ENCODE measurements around the gene HS3ST6. TPM values are rescaled to one million over a fixed set of nuclear protein-coding genes. Genes with fewer than 3 reads are reported as not detected.

The HS3ST6 gene
- total and polyA plus RNA-seq, 2 experiments from 2014 or later: not detected

DNA sequence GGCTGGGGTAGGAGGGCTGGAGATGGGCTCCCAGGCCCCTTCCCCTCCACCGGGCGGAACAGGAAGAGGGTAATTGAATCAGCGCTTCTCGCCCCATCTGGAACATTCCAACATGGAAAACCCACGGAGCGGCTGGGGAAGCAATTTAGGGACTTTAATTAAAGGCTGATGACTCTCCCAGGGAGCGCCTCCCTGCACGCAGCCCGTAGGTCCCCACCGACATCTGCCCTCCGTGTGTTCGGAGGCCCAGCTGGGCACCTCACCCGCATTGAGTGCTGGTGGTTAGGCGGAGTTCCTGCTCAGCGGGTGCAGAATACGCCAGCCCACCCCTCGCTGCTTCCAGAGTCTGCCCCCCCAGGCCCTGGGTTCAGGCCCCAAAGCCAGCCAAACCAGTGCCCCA is 10.0 kb downstream of the HS3ST6 start:
- DNase-seq: no peak
- Histone ChIP-seq H4K20me1 (ENCODE audit: insufficient read depth) (no peaks in the 10 kb centered on the region), H3K27me3 (replicated peaks; ENCODE audit: insufficient read depth) (peaks cover 30% of the 10 kb centered on the region), H3K9me3 (ENCODE audit: low read depth) (no peaks in the 10 kb centered on the region), H3K9ac (no peak overlapping the region), H3K4me2 (ENCODE audit: unreplicated experiment) (no peak overlapping the region), H3F3A (ENCODE audit: insufficient read depth) (no peaks in the 10 kb centered on the region), H3K9me2 (ENCODE audit: insufficient read depth) (no peaks in the 10 kb centered on the region), H3K36me3 (ENCODE audit: low read depth) (no peaks in the 10 kb centered on the region), H2AFZ (no peak overlapping the region), H3K79me2 (ENCODE audit: insufficient read depth) (no peaks in the 10 kb centered on the region), H3K27ac (no peak overlapping the region), H3K4me1 (ENCODE audit: insufficient read depth) (no peaks in the 10 kb centered on the region), H3K4me3 (no peak overlapping the region)
- WGBS, 2 experiments (ENCODE audit: low coverage in 1 of 2, low lambda C conversion rate in 2 of 2, missing lambda C conversion rate in 2 of 2): 48 to 53% methylated on average over 12 to 16 of the region's 17 CpGs
- in situ Hi-C loops (cut with MboI): no loop called here
- no peak for TF ChIP-seq EZH2phosphoT487 (IDR thresholded peaks at IDR 0.05; ENCODE audit: insufficient read depth, low read depth)

- Histone ChIP-seq H3K36me3 (ENCODE audit: low read depth) (no peaks in the 10 kb centered on the region), H3K4me3 (no peak overlapping the region), H3F3A (ENCODE audit: insufficient read depth) (no peaks in the 10 kb centered on the region), H3K79me2 (ENCODE audit: insufficient read depth) (no peaks in the 10 kb centered on the region), H2AFZ (no peak overlapping the region), H3K9me3 (ENCODE audit: low read depth) (no peaks in the 10 kb centered on the region), H3K9me2 (ENCODE audit: insufficient read depth) (no peaks in the 10 kb centered on the region), H3K9ac (no peak overlapping the region), H3K27me3 (replicated peaks; ENCODE audit: insufficient read depth) (peaks cover 34% of the 10 kb centered on the region), H3K4me2 (ENCODE audit: unreplicated experiment) (no peak overlapping the region), H3K4me1 (ENCODE audit: insufficient read depth) (no peaks in the 10 kb centered on the region), H4K20me1 (ENCODE audit: insufficient read depth) (no peaks in the 10 kb centered on the region), H3K27ac (no peak overlapping the region)
- DNase-seq: no peak
- no peak for TF ChIP-seq EZH2 (IDR thresholded peaks at IDR 0.05; ENCODE audit: insufficient read depth, poor library complexity, severe bottlenecking)
- 78 to 82% methylated on average over 13 to 16 of the region's 17 CpGs for WGBS, 2 experiments (ENCODE audit: low coverage in 1 of 2, low lambda C conversion rate in 2 of 2, missing lambda C conversion rate in 2 of 2)
- in situ Hi-C loops (cut with MboI): no loop called here
Observed at GRCh38 chr16:1907226-1907860, 10.9 kb downstream of the HS3ST6 start.

DNA sequence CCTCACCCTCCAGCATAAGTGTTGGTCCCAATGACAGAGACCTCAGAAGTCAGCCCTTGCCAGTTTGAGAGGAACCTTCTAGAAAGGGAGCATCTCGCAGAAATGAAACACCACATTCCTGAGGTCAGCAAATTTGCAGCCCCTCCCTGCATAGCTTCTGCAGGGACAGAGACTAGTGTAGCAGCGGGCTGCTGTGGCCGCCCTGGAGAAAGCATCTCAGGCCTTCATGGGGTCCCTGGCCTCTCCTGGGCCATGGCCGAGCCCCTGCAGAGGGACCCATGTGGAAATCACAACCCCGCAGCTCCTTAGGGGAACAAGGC is 11.4 kb downstream of the HS3ST6 start:
- no peaks in the 10 kb centered on the region for H3K36me3 ChIP-seq (ENCODE audit: low read depth)

DNA sequence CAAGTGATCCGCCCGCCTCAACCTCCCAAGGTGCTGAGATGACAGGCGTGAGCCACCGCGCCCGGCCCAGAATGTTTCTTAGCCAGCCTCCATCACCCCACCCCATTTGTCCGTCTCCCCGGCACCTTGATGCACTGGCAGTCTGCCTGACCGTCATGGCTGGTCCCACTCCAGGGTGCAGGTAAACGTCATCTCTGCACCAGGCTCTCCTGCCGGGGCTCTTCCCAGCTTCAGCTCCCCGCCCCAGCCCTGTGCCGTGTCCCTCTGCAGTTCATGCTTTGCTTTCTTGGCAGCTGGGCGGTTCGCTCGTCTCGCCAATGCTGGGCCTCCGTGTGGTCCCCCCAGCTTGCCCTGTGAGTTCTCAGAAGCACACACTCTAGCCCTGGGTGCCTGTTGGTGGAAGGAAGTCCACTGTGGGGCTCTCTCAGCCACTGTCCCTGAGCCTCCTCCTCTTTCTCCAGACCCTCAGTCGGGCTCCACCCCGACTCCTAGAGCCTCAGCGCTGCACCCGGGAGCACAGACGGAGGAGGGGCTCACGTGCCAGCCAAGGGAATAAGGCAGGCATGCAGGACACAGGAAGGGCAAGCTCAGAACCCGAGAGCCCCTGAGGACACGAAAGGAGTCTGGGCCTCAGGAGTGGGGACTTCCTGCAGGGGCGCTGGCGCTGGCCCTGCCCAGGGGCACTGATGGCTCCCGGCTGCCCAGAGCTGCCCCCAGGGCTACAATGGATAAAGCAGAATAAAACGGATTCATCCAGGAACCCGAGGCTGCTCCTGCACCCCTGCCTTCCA is 12.0 kb downstream of the HS3ST6 start:
- WGBS, 2 experiments (ENCODE audit: low coverage in 1 of 2, low lambda C conversion rate in 2 of 2, missing lambda C conversion rate in 2 of 2): 26 to 28% methylated on average over 31 of the region's 31 CpGs
- no peak overlapping the region for H3K9ac ChIP-seq
- no peaks in the 10 kb centered on the region for H3K9me2 ChIP-seq (ENCODE audit: insufficient read depth)
- no peaks in the 10 kb centered on the region for H4K20me1 ChIP-seq (ENCODE audit: insufficient read depth)
- H3F3A ChIP-seq (ENCODE audit: insufficient read depth): no peaks in the 10 kb centered on the region
- H3K4me3 ChIP-seq: no peak overlapping the region
- TF ChIP-seq EZH2phosphoT487 (IDR thresholded peaks at IDR 0.05; ENCODE audit: insufficient read depth, low read depth): no peak
- peak; percentile 11 for TF ChIP-seq EZH2 (IDR thresholded peaks at IDR 0.05; ENCODE audit: insufficient read depth, poor library complexity, severe bottlenecking)
- no peak overlapping the region for H2AFZ ChIP-seq
- H3K36me3 ChIP-seq (ENCODE audit: low read depth): no peaks in the 10 kb centered on the region
- no peak for DNase-seq
- H3K9me3 ChIP-seq (ENCODE audit: low read depth): no peaks in the 10 kb centered on the region
- H3K4me1 ChIP-seq (ENCODE audit: insufficient read depth): no peaks in the 10 kb centered on the region
- peaks cover 34% of the 10 kb centered on the region for H3K27me3 ChIP-seq (replicated peaks; ENCODE audit: insufficient read depth)
- H3K79me2 ChIP-seq (ENCODE audit: insufficient read depth): no peaks in the 10 kb centered on the region
- H3K4me2 ChIP-seq (ENCODE audit: unreplicated experiment): no peak overlapping the region
- no peak overlapping the region for H3K27ac ChIP-seq
- in situ Hi-C loops (cut with MboI): no loop called here

More for the DNA sequence above, 11.4 kb downstream of the HS3ST6 start:
- in situ Hi-C loops (cut with MboI): no loop called here
- TF ChIP-seq EZH2phosphoT487 (IDR thresholded peaks at IDR 0.05; ENCODE audit: insufficient read depth, low read depth): no peak
- no peaks in the 10 kb centered on the region for H3K9me3 ChIP-seq (ENCODE audit: low read depth)
- H3K4me1 ChIP-seq (ENCODE audit: insufficient read depth): no peaks in the 10 kb centered on the region
- H3K9me2 ChIP-seq (ENCODE audit: insufficient read depth): no peaks in the 10 kb centered on the region
- H3F3A ChIP-seq (ENCODE audit: insufficient read depth): no peaks in the 10 kb centered on the region
- 32 to 50% methylated on average over 5 of the region's 5 CpGs for WGBS, 2 experiments (ENCODE audit: low coverage in 1 of 2, low lambda C conversion rate in 2 of 2, missing lambda C conversion rate in 2 of 2)
- H3K9ac ChIP-seq: no peak overlapping the region
- H3K79me2 ChIP-seq (ENCODE audit: insufficient read depth): no peaks in the 10 kb centered on the region
- H3K4me2 ChIP-seq (ENCODE audit: unreplicated experiment): no peak overlapping the region
- DNase-seq: no peak
- H4K20me1 ChIP-seq (ENCODE audit: insufficient read depth): no peaks in the 10 kb centered on the region
- H3K4me3 ChIP-seq: no peak overlapping the region
- H3K27ac ChIP-seq: no peak overlapping the region
- H2AFZ ChIP-seq: no peak overlapping the region
- peaks cover 34% of the 10 kb centered on the region for H3K27me3 ChIP-seq (replicated peaks; ENCODE audit: insufficient read depth)

Data from GM23248 (cell line).